ENCODE measurements around the gene RBM15. TPM values are rescaled to one million over a fixed set of nuclear protein-coding genes. Genes with fewer than 3 reads are reported as not detected.

Gene RBM15
- total and polyA plus RNA-seq, 2 donors (not counting 3 experiments of a cell fraction or from before 2014, with no cell fraction given) = 8.5 to 29.5 TPM

DNA sequence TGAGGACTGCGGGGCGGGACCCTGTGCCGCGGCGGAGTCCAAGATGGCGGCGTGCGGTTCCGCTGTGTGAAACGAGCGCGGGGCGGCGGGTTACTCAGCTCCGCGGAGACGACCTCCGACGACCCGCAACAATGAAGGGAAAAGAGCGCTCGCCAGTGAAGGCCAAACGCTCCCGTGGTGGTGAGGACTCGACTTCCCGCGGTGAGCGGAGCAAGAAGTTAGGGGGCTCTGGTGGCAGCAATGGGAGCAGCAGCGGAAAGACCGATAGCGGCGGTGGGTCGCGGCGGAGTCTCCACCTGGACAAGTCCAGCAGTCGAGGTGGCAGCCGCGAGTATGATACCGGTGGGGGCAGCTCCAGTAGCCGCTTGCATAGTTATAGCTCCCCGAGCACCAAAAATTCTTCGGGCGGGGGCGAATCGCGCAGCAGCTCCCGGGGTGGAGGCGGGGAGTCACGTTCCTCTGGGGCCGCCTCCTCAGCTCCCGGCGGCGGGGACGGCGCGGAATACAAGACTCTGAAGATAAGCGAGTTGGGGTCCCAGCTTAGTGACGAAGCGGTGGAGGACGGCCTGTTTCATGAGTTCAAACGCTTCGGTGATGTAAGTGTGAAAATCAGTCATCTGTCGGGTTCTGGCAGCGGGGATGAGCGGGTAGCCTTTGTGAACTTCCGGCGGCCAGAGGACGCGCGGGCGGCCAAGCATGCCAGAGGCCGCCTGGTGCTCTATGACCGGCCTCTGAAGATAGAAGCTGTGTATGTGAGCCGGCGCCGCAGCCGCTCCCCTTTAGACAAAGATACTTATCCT lies 430 bp downstream of the RBM15 start:
- peak overlapping the region; percentile 88 for H3K27ac ChIP-seq (ENCODE audit: insufficient read depth, low read depth, low read length)
- FAIRE-seq = no peak
- CTCF ChIA-PET = interaction anchor here (0.6 to 5.5 kb wide), 19 partner anchors 9 to 156 kb away, joined by 3 to 80 read pairs (median 5); partner anchors contain the start of genes KCNC4 and LAMTOR5
- dilution Hi-C loops (cut with MboI; ENCODE audit: extremely low pct_ligation_motif_present, low sequenced_read_pairs) = no loop called here
- peaks cover 53% of the 10 kb centered on the region for H3K79me2 ChIP-seq (ENCODE audit: control insufficient read depth, insufficient read depth, low read length)
- peak overlapping the region; percentile 88 for H3K9ac ChIP-seq (replicated peaks; ENCODE audit: extremely low read depth, insufficient read depth, low read length)
- peaks cover 8% of the 10 kb centered on the region in 2 experiments for H3K36me3 ChIP-seq (ENCODE audit: control insufficient read depth in 2 of 2, extremely low read depth in 1 of 2, insufficient read depth in 2 of 2, low read length in 2 of 2)
- peak overlapping the region; percentile 62 to 91 (median 83) for H3K4me3 ChIP-seq (replicated peaks in 1 of 3; ENCODE audit: insufficient read depth in 1 of 3, low read depth in 1 of 3, low read length in 3 of 3)
- TF ChIP-seq JUN (IDR thresholded peaks at IDR 0.05; ENCODE audit: borderline replicate concordance, insufficient read depth, insufficient read length, low read depth) = no peak
- no peak for TF ChIP-seq GATA2 (IDR thresholded peaks at IDR 0.05; ENCODE audit: insufficient read depth, insufficient read length, low read depth, low read length)
- peak; percentile 69 for TF ChIP-seq POLR2AphosphoS5 (IDR thresholded peaks at IDR 0.05; ENCODE audit: insufficient read depth, low read depth, low read length)
- TF ChIP-seq, protein P1, sequence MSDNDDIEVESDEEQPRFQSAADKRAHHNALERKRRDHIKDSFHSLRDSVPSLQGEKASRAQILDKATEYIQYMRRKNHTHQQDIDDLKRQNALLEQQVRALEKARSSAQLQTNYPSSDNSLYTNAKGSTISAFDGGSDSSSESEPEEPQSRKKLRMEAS (IDR thresholded peaks at IDR 0.05; ENCODE audit: insufficient read depth, insufficient read length) = no peak
- TF ChIP-seq MYC (IDR thresholded peaks at IDR 0.05; ENCODE audit: low read depth, low read length) = no peak
- TF ChIP-seq FOS (IDR thresholded peaks at IDR 0.05; ENCODE audit: borderline replicate concordance, insufficient read depth, low read length) = no peak
- TF ChIP-seq EZH2 (IDR thresholded peaks at IDR 0.05; ENCODE audit: borderline replicate concordance, low read depth, low read length, severe bottlenecking) = no peak
- TF ChIP-seq POLR2A (IDR thresholded peaks at IDR 0.05; ENCODE audit: low read depth, low read length) = peak; percentile 80
- TF ChIP-seq, protein P2, sequence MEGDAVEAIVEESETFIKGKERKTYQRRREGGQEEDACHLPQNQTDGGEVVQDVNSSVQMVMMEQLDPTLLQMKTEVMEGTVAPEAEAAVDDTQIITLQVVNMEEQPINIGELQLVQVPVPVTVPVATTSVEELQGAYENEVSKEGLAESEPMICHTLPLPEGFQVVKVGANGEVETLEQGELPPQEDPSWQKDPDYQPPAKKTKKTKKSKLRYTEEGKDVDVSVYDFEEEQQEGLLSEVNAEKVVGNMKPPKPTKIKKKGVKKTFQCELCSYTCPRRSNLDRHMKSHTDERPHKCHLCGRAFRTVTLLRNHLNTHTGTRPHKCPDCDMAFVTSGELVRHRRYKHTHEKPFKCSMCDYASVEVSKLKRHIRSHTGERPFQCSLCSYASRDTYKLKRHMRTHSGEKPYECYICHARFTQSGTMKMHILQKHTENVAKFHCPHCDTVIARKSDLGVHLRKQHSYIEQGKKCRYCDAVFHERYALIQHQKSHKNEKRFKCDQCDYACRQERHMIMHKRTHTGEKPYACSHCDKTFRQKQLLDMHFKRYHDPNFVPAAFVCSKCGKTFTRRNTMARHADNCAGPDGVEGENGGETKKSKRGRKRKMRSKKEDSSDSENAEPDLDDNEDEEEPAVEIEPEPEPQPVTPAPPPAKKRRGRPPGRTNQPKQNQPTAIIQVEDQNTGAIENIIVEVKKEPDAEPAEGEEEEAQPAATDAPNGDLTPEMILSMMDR (IDR thresholded peaks at IDR 0.05; ENCODE audit: extremely low read depth in 1 of 2, insufficient read depth in 1 of 2, low read depth in 1 of 2, low read length in 2 of 2) = peak in 1 of 2 donors; percentile 50
- H3K9me1 ChIP-seq (replicated peaks; ENCODE audit: control insufficient read depth, extremely low read depth, insufficient read depth, low read length) = no peaks in the 10 kb centered on the region
- peaks cover 10% of the 10 kb centered on the region for H4K20me1 ChIP-seq (replicated peaks; ENCODE audit: control insufficient read depth, extremely low read depth, insufficient read depth, low read length)
- H2AFZ ChIP-seq (ENCODE audit: low read depth, low read length) = peak overlapping the region; percentile 96
- H3K4me2 ChIP-seq (ENCODE audit: insufficient read depth, low read length) = peak overlapping the region; percentile 77
- H3K4me1 ChIP-seq (ENCODE audit: control insufficient read depth, extremely low read depth, insufficient read depth, low read length) = peaks cover 37% of the 10 kb centered on the region
- no TSS peak for BruUV-seq (replicated peaks)
- POLR2A ChIA-PET = interaction anchor here (0.6 to 1.3 kb wide), 4 partner anchors 9 to 875 kb away, joined by 4 to 7 read pairs (median 4); partner anchors contain the start of gene STRIP1
- peak; percentile 61 for DNase-seq (ENCODE audit: low read depth, low spot score)
- no peaks in the 10 kb centered on the region for H3K9me3 ChIP-seq (replicated peaks; ENCODE audit: control insufficient read depth, insufficient read depth, low read length)
- intact Hi-C loops (cut with micrococcal nuclease) = loop anchor here (2.0 to 5.0 kb wide), 2 partner anchors 123 to 913 kb away; partner anchors contain the start of gene PSMA5
- H3K27me3 ChIP-seq (ENCODE audit: control insufficient read depth in 2 of 2, insufficient read depth in 2 of 2, low read length in 2 of 2) = no peaks in the 10 kb centered on the region

Data from endothelial cell of umbilical vein (primary cell).